ENCODE data around the gene RBM33. TPM values are rescaled to one million over a fixed set of nuclear protein-coding genes. Genes with fewer than 3 reads are reported as not detected.

The RBM33 gene
- total RNA-seq, 1 donor from 2014 or later: 73.2 TPM

DNA sequence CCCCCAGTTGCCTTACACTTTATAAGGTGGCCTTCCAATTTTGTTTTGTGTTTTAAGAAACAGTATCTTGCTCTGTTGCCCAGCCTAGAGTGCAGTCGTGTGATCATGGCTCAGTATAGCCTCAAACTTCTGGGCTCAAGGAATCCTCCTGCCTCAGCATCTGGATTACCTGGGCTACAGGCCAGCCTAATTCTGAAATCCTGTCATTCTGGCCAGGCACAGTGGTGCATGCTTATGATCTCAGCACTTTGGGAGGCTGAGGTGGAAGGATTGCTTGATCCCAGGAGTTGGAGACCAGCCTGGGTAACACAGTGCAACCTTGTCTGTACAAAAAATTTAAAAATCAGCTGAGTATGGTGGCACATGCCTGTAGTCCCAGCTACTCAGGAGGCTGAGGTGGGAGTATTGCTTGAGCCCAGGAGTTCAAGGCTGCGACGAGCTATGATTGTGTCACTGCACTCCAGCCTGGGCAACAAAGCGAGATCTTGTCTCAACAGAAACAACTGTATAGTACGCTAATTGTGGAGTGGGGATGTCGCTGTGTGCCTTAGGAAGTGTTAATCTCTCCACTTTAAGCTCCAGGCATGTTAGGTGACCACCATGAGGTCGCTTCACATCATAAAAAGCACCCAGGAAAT, 24.7 kb upstream of the RBM33 start:
- H3K4me1 Mint-ChIP-seq: no peaks in the 10 kb centered on the region
- DNase-seq (ENCODE audit: low read depth, low spot score): no peak
- peaks cover 26% of the 10 kb centered on the region for H3K36me3 Mint-ChIP-seq (ENCODE audit: low read depth)
- no peak overlapping the region for H3K4me3 Mint-ChIP-seq
- H3K9me3 Mint-ChIP-seq: peaks cover 7% of the 10 kb centered on the region
- H3K27me3 Mint-ChIP-seq (ENCODE audit: low read depth): no peaks in the 10 kb centered on the region
- H3K27ac Mint-ChIP-seq (ENCODE audit: unreplicated experiment): peak overlapping the region; percentile 27
- TF ChIP-seq, protein P1, sequence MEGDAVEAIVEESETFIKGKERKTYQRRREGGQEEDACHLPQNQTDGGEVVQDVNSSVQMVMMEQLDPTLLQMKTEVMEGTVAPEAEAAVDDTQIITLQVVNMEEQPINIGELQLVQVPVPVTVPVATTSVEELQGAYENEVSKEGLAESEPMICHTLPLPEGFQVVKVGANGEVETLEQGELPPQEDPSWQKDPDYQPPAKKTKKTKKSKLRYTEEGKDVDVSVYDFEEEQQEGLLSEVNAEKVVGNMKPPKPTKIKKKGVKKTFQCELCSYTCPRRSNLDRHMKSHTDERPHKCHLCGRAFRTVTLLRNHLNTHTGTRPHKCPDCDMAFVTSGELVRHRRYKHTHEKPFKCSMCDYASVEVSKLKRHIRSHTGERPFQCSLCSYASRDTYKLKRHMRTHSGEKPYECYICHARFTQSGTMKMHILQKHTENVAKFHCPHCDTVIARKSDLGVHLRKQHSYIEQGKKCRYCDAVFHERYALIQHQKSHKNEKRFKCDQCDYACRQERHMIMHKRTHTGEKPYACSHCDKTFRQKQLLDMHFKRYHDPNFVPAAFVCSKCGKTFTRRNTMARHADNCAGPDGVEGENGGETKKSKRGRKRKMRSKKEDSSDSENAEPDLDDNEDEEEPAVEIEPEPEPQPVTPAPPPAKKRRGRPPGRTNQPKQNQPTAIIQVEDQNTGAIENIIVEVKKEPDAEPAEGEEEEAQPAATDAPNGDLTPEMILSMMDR (conservative IDR thresholded peaks at IDR 0.05): no peak

DNA sequence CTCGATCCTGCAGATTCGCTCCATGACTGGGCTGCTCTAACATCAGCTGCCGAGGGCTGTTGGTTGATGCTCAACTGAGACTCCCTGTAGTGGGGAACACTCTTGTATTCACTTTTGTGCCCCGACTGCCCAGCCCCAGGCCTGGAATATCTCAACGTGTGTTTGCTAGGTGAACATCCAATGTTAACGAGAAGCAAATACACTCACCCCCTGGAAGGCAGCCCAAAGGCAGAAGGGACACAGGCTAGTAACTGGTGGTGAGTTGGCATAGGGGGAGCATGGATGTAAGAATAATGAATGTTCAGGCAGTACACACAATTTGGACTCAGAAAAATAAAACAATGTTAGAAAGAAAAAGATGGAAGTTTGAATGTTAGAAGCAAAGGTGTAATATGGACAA, 24.0 kb upstream of the RBM33 start:
- Mint-ChIP-seq H3K27ac (ENCODE audit: unreplicated experiment) (no peak overlapping the region), H3K4me3 (no peak overlapping the region), H3K4me1 (no peaks in the 10 kb centered on the region)

DNA sequence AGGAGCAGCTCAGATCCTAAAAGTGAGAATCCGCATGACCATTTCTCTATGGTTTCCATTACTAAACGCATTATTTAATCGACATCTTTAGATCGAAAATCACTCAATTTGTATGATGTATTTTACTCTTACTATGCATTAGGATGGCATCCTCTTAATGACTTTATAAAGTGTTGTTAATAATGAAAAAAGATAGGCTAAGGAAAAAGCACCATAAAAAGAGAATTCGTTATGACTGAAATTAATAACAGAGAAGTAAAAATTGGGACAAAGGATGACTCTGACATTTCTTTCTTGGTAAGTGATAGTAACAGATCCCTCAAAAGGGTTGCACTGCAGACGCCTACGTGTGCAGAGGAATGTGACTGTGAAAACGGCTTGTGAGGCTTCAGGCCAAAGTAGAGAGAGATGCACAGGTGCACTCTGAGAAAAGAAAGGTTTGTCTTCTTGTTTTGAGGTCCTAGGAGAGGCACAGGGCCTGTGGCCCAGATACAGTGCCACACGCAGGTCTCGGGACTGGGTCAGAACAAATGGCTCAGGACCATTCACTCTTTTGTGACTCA, 23.0 kb upstream of the RBM33 start:
- no peak for DNase-seq (ENCODE audit: low read depth, low spot score)
- Mint-ChIP-seq H3K4me3 (no peak overlapping the region), H3K36me3 (ENCODE audit: low read depth) (peaks cover 15% of the 10 kb centered on the region), H3K27me3 (ENCODE audit: low read depth) (no peaks in the 10 kb centered on the region), H3K27ac (ENCODE audit: unreplicated experiment) (no peak overlapping the region), H3K4me1 (no peaks in the 10 kb centered on the region), H3K9me3 (peaks cover 3% of the 10 kb centered on the region)
- TF ChIP-seq, protein P1 (conservative IDR thresholded peaks at IDR 0.05): no peak

More for the DNA sequence above, 24.0 kb upstream of the RBM33 start:
- no peak for DNase-seq (ENCODE audit: low read depth, low spot score)
- TF ChIP-seq, protein P1 (conservative IDR thresholded peaks at IDR 0.05): no peak
- H3K36me3 Mint-ChIP-seq (ENCODE audit: low read depth): peaks cover 19% of the 10 kb centered on the region
- H3K9me3 Mint-ChIP-seq: peaks cover 3% of the 10 kb centered on the region
- no peaks in the 10 kb centered on the region for H3K27me3 Mint-ChIP-seq (ENCODE audit: low read depth)

DNA sequence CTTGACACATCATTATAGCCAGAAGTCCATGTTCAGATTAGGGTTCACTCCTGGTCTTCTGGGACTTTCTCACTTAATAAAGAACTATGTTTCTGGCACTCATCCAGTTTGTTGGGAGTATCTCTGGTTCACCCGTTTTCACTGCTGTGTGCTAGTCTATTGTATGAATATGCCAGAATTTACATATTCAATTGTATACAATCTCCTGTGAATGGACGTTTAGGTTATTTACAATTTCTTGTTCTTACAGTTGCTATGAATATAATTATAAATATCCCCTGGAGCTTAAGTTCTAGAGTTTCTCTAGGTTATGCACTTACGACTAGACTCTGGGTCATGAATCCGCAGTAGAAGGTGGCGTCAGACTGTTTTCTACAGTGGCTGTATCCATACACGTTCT, 20.0 kb upstream of the RBM33 start:
- peaks cover 3% of the 10 kb centered on the region for H3K36me3 Mint-ChIP-seq (ENCODE audit: low read depth)
- no peaks in the 10 kb centered on the region for H3K27me3 Mint-ChIP-seq (ENCODE audit: low read depth)
- TF ChIP-seq, protein P1 (conservative IDR thresholded peaks at IDR 0.05): no peak
- no peak overlapping the region for H3K27ac Mint-ChIP-seq (ENCODE audit: unreplicated experiment)
- H3K4me3 Mint-ChIP-seq: no peak overlapping the region
- H3K4me1 Mint-ChIP-seq: no peaks in the 10 kb centered on the region
- H3K9me3 Mint-ChIP-seq: peaks cover 5% of the 10 kb centered on the region
- no peak for DNase-seq (ENCODE audit: low read depth, low spot score)

DNA sequence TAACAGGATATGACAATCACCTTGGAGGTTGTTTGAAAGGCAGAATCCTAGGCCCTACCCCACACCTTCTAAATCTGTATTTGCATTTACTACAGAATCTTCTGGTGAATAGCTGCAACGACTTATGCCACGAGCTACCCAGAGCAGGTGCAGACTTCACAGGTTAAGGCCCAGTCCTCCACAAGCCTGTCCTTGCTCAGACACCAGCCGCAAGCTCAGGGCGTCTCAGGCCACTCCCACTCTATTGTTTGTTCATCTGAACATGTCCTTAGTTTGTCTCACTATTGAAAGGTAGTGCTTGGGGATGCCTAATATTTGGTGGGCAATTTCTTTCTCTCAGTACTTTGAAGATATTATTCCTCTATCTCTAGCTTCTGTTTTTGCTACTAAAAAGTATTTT, 18.9 kb upstream of the RBM33 start:
- Mint-ChIP-seq H3K4me3 (no peak overlapping the region), H3K27me3 (ENCODE audit: low read depth) (no peaks in the 10 kb centered on the region)

More for the DNA sequence above, 18.9 kb upstream of the RBM33 start:
- no peak for DNase-seq (ENCODE audit: low read depth, low spot score)
- Mint-ChIP-seq H3K27ac (ENCODE audit: unreplicated experiment) (no peak overlapping the region), H3K4me1 (no peaks in the 10 kb centered on the region), H3K9me3 (peaks cover 12% of the 10 kb centered on the region), H3K36me3 (ENCODE audit: low read depth) (peaks cover 9% of the 10 kb centered on the region)
- TF ChIP-seq, protein P1 (conservative IDR thresholded peaks at IDR 0.05): no peak

All from neural crest cell (in vitro differentiated cells).